HG02610 (cell line): Measurements from ENCODE around the gene SEC22B.
"Not testable (repeated sequence)": the region's sequence is repeated elsewhere in the genome, so short reads cannot be mapped to it uniquely, and the experiment has no call there.

Source experiments
- ATAC-seq: cut with Tn5 transposase; IDR thresholded peaks from one replicate; pipeline ENCODE4 v1.9.1; 2021; ENCODE audit warnings: mild to moderate bottlenecking, moderate library complexity; ENCODE audit not compliant: unreplicated experiment

The SEC22B gene

GRCh38 chr1:120149420-120150059, 26.8 kb downstream of the SEC22B start:
- peak; percentile 55 for ATAC-seq

DNA sequence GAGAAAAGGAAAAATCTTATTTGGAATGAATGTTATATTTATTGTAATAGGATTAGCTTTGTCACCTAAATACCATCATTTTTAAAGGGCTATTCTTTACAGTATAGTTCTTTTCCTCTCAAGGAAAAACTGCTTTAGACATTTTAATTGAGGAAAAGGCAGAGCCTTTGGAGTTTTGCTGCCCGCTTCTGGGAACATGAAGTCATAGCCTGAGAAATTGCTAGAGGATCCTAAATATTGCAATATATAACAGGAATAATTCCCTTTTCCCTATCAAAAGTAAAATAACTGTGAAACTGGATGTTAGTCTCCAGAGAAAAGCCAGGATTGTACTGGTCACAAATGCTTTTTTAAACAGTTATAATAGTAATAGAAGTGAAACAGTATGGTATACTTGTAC, 30.5 kb downstream of the SEC22B start:
- ATAC-seq: not testable (repeated sequence)

DNA sequence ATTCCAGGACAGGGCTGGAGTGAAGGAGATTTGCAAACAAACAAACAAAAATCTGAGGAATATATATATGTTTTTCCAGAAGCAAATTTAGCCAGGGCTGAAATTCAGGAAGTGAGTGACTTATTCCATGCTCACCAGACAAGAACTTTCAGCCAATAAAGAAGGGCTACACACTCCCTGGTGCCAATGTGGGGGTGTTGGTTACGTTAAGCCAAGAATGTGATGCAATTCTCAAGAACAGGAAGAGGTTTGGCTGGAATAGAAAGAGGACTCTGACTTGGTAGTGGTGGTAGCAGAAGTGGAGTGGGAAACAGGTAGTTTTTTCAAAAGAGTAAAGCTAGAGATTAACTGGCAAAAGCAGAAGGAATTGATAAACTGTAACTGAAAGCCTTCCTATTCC, 31.7 kb downstream of the SEC22B start:
- ATAC-seq: not testable (repeated sequence)

DNA sequence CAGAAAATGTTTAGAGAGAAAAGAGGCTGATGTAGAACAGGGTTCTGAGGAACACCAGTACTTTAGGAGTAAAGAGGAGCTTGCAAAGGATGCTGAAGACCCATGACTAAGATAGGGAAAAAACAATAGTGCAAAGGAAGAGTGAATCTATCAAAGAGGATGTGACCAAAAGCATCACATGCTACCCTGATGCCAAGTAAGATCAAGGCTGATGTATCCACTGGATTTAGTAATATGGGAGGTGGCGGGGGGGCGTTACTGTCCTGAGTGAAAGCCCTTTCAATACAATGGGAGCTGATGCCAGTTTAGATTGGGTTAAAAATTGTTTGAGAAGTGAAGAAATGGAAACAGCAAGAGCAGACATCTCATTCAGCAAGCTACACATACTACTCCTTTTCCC, 32.2 kb downstream of the SEC22B start:
- ATAC-seq: not testable (repeated sequence)

DNA sequence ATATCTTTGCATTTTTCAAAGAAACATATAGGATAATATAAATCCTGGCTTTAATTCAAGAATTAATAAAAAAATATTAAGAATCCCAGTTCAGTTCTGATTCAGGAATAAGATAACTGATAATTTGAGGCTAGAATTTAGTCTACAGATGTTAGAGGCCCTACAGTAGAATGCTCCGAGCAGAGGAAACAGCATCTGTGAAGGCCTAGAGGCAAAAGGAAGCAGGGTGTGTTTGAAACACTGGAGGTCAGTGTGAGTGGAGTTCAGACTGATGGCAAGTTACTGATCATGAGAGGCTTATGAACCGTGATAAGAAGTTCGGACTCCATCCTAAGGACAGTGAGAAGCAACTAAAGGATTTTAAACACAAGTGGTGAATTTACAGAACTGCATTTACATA, 33.0 kb downstream of the SEC22B start:
- ATAC-seq: not testable (repeated sequence)

DNA sequence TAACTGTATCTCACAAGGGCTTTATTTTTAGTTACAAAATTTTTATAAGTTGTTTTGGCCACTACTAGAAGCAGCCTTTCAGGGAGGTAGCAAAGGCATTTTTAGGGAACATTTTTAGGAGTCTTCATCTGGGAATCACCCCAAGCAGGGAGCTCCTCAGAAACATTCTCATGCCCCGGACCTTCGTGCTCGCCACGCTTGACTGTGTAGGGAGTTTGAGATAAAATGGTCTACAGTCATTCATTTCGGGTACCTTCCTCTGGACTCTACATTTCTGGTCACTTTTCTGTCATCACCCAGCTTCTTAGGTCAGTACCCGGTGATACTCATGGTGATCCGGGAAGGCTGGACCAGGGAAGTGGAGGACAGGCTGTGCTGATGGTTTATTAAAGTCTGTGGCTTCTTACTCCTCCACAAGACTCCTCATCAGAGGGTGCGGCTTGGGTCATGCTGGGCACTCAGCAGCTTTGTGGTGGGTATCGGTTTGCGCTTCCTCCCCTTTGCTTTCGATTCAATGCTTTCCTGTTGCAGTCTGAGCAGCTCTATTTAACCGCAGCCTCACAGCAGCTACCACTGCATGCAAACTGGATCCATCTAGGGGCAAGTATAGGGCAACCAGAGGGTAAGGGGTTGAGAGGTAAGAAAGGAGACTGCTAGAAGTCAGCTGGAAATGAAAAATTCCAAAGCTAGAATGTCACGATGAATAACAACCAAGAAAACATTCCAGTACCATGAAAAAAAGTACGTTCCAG, 33.6 kb downstream of the SEC22B start:
- ATAC-seq: peak; percentile 97

DNA sequence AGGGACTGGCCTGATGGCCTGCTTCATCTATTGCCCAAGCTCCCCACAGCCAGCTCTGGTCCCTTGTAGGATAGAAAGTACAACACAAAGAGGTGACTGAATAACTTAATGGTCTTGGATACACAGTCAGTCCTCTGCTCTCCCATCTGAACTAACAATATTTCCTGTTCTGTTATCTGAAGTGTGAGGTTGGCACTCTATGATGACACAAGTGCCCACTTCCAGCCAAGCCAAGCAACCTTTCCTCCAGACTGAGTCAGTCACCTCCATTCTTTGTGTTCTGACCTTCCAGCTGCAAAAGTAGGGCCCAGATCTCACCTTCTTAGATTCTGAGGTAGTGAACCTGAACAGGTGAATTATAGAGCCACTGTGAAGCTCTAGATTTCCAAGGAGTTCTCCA, 34.5 kb downstream of the SEC22B start:
- ATAC-seq: not testable (repeated sequence)

DNA sequence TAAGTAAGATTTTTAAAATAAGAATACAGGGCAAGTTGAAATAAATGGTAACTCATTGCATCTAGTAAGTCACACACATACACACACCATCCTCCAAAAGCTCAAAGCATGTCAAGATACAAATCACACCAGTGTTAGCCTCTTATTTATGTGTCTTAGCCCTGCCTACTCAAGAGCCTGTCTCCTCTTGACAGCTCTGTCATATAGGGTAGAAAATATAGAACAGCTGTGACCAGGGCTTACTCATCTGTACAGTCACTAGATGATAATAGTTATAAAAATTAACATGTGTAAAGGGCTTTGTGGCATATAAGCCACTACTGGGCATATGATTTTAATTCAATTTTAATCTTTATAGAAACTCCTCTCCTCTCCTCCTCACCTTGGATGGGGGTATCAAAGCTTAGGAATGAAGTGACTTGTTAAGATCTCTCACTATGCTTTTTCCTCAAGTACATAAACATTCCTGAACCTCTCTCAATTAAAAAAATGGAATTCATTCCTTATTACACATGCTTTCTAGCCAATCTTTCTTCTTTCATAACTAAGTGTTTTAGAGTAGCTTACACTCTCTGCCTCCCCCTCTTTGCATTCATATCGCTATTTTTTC, 35.6 kb downstream of the SEC22B start:
- not testable (repeated sequence) for ATAC-seq

DNA sequence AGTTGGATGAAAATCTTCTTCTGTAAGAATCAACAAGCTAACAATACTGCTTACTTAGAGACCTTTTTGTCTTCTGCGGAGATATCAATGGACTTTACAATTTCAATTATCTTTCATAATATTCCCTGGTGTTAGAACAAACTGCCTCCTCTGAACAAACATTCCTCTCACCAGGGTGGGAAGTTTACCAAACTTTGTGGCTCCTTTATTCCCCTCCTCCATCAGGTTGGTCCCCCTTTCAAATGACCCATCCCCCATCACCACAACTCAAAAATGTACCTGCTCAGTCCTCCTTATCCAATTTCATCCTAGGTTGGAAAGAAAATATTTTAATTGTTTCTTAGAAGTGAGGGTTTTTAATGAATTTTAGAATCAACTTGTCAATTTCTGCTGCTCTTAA, 40.2 kb downstream of the SEC22B start:
- ATAC-seq: not testable (repeated sequence)

GRCh38 chr1:120133928-120134325, 42.4 kb downstream of the SEC22B start:
- ATAC-seq: not testable (repeated sequence)

DNA sequence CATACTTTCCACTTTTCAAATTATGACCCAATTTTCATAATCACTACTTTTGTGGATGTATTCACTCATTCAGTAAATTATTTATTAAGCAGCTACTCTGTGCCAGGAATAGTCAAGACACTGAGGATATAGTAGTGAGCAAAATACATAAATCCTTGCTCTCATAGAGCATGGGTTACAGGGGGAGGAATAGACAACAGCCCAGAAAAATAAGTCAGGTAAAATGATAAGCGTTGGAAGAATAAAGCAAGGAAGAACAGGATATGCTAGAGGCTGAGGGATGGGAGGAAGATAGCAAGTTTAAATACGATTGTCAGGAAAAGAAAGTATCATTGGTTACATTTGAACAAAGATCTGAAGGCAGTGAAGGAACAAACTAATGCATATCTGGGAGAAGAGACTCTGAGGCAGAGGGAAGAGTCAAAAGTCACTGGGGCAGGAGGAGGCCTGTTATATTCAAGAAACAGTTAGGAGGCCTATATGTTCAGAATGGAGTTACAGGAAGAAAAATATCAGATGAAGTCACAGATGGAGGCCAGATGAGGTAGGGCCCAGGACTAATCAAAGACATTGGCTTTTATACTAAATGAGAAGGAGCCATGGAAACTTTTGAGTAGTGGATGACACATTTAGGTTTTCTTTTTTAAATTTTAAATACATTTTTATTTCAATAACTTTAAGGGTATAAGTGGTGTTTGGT, 42.9 kb downstream of the SEC22B start:
- ATAC-seq: no peak

DNA sequence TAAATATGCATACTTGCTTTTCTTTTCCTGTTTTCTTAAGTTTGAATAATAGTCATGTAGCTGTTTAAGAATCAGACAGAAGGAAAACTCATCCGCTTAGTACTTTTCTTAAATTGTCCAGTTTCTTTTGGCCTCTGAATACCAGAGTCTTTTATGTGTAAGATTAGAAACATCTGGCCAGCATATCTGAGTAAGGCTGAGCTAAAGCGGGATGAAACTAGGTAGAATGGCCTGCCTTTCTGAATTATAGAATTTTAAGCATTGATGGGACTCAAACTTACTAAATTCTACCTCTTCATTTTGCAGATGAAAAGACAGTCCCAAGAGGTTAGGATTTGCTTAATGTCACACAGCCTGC, 43.9 kb downstream of the SEC22B start:
- ATAC-seq: not testable (repeated sequence)

- not testable (repeated sequence) for ATAC-seq
These were observed 44.5 kb downstream of the SEC22B start for GRCh38 chr1:120131611-120132405.

GRCh38 chr1:120127921-120128320, 48.4 kb downstream of the SEC22B start:
- not testable (repeated sequence) for ATAC-seq

- not testable (repeated sequence) for ATAC-seq
These were observed 50.1 kb downstream of the SEC22B start for GRCh38 chr1:120126216-120126615.

DNA sequence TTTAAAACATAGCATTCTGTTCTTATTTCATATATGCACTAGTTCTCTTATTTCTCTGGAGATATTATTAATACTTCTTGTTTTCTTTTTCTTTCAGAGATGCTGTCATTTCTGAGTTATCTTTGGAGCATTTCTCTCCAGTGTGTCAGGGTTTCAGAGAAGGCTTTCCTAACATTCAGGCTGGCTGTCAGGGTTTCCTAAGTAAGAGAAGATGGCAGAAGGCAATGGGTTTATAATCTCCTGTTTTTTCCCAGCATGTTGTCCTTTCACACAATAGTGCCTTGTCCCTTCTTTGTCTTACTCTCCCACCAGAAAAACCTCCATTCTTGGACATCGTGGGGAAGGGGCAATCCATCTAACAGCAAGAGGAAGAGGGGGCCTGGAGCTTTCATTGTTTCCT, 51.7 kb downstream of the SEC22B start:
- ATAC-seq: not testable (repeated sequence)

DNA sequence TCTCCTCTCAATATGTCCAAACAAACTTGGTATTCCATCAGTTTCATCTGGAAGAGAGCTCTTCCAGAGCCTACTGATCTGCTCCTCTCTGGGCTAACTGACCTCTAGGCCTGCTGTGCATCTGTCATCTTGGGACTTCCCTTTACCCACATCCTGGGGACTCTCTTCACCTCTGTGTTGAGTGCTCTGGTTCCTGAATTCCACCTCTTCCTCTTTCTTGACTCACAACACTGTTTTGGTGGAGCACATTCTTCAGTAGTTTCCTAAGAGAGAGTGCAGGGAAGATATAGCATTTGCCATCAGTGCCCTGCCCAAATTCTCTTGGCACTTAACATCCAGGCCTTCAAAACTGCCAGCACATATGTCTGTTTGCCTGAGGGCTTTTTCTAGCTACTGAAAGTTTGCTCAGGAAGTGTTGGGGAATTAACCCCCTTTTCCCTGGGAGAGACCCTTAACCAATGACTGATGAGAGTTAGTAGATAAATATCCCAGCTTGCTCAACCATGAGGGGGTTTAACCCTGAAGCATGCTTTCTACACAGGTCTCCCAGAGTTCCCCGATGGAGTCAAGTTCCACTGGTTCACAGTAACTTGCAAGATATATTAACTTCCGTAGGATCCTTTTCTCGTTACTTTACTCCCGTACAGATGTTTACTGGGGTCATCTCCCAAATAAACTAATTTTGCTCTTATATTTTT, 52.4 kb downstream of the SEC22B start:
- peak; percentile 49 for ATAC-seq

DNA sequence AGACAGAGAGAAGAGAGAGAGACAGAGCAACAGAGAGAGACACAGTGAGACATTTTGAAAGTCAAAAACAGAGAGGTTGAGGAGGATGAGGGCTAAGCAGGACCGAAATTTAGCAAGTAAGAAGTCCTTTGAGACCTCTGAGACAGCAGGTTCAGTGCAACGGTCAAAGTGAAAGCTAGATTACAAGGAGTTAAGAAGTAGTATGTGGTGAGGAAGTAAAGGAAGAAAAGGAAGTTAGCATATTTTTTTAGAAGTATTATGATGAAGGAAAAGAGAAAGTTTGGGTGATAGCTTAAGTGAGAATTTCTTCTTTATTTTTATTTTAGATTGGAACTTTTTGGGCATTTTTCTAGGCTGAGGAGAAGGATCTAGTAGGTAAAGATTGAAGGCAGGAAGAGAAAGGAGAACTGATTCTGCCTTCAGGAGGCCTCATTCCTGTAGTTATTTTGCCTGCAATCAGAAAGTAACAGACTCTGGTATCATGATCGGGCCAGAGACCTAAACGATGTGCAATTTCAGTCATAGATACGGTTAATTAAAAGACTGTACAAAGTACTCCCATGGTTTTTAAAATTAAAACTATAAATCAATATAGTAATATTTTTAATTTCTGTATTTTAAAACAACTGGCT, 53.9 kb downstream of the SEC22B start:
- peak; percentile 85 for ATAC-seq

DNA sequence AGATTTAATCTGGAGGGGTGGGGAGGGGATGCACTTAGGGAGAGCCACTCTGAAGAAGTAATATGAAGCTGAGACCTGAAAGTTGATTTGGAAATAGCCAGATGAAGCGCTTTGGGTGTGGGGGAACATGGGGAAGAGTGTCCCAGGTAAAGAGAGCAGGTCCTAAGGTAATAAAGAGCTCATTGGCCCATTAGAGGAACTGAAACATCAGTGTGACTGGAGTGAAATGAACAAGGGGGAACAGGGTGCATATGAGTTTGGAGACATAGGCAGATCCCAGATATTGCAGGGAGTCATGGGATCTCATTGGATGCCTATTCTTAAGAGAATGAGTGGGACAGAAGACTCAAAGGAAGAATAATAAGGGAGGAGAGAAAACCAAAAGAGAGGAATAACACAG, 54.5 kb downstream of the SEC22B start:
- ATAC-seq: not testable (repeated sequence)

GRCh38 chr1:120120525-120120924, 55.8 kb downstream of the SEC22B start:
- ATAC-seq: not testable (repeated sequence)
